GM19372 (cell line): ENCODE results near the gene LUZP2.
"Not testable (repeated sequence)": the region's sequence is repeated elsewhere in the genome, so short reads cannot be mapped to it uniquely, and the experiment has no call there.

Experiments
- ATAC-seq: cut with Tn5 transposase; IDR thresholded peaks from one replicate; pipeline ENCODE4 v1.9.1; 2021; ENCODE audit warnings: mild to moderate bottlenecking, low read depth, moderate library complexity; ENCODE audit not compliant: unreplicated experiment

Gene LUZP2

GRCh38 chr11:24885580-24886173 is 388.8 kb downstream of the LUZP2 start:
- no peak for ATAC-seq

GRCh38 chr11:24886880-24887619 is 390.2 kb downstream of the LUZP2 start:
- no peak for ATAC-seq

GRCh38 chr11:24890426-24890825 is 393.6 kb downstream of the LUZP2 start:
- ATAC-seq, result no peak

- not testable (repeated sequence) for ATAC-seq
Observed at GRCh38 chr11:24891845-24892492, 395.1 kb downstream of the LUZP2 start.

GRCh38 chr11:24896118-24896835 is 399.4 kb downstream of the LUZP2 start:
- no peak for ATAC-seq

GRCh38 chr11:24900514-24900913 is 403.7 kb downstream of the LUZP2 start:
- ATAC-seq, result peak; percentile 43

GRCh38 chr11:24900960-24901549 is 404.2 kb downstream of the LUZP2 start:
- ATAC-seq, result peak; percentile 18

- no peak for ATAC-seq
Observed at GRCh38 chr11:24903555-24903954, 406.7 kb downstream of the LUZP2 start.

- no peak for ATAC-seq
Observed at GRCh38 chr11:24925091-24925490, 428.2 kb downstream of the LUZP2 start.

GRCh38 chr11:24932110-24933000 is 435.5 kb downstream of the LUZP2 start:
- no peak for ATAC-seq

- no peak for ATAC-seq
Observed at GRCh38 chr11:24934733-24935439, 438.0 kb downstream of the LUZP2 start.

- ATAC-seq, result no peak
Observed at GRCh38 chr11:24944891-24945290, 448.0 kb downstream of the LUZP2 start.

- no peak for ATAC-seq
Observed at GRCh38 chr11:24949406-24949805, 452.6 kb downstream of the LUZP2 start.

- ATAC-seq, result no peak
Observed at GRCh38 chr11:24963852-24964251, 467.0 kb downstream of the LUZP2 start.

GRCh38 chr11:24965748-24966147 is 468.9 kb downstream of the LUZP2 start:
- ATAC-seq, result no peak

GRCh38 chr11:24993903-24994302 is 497.1 kb downstream of the LUZP2 start:
- ATAC-seq, result not testable (repeated sequence)

- ATAC-seq, result not testable (repeated sequence)
Observed at GRCh38 chr11:24999929-25000328, 503.1 kb downstream of the LUZP2 start.

GRCh38 chr11:25037431-25037830 is 540.6 kb downstream of the LUZP2 start:
- ATAC-seq, result no peak

GRCh38 chr11:25038131-25038530 is 541.3 kb downstream of the LUZP2 start:
- no peak for ATAC-seq
